ENCODE results near the gene GADD45G. TPM values are rescaled to one million over a fixed set of nuclear protein-coding genes. Genes with fewer than 3 reads are reported as not detected.

The GADD45G gene
- total RNA-seq, 1 experiment from 2014 or later, result 0.39 TPM

- DNase-seq (ENCODE audit: low spot score), result no peak
- H3K27ac ChIP-seq (ENCODE audit: low read depth, low read length, poor library complexity, severe bottlenecking), result no peak overlapping the region
- POLR2A ChIA-PET (ENCODE audit: low non-redundant PET), result no interaction called here
- CTCF ChIA-PET, result no interaction called here
- no TSS peak for BruUV-seq (replicated peaks)
- no peaks in the 10 kb centered on the region for H3K36me3 ChIP-seq (ENCODE audit: insufficient read depth, low read length, poor library complexity, severe bottlenecking)
- no peaks in the 10 kb centered on the region for H3K4me1 ChIP-seq (ENCODE audit: insufficient read depth, low read length, poor library complexity, severe bottlenecking)
- H3K9me3 ChIP-seq (ENCODE audit: low read depth, low read length, poor library complexity, severe bottlenecking), result no peaks in the 10 kb centered on the region
- H3K27me3 ChIP-seq (replicated peaks; ENCODE audit: insufficient read depth, low read depth, low read length, poor library complexity), result peaks cover 15% of the 10 kb centered on the region
- TF ChIP-seq CTCF (conservative IDR thresholded peaks at IDR 0.05; ENCODE audit: low read depth, low read length) (no peak), EZH2 (IDR thresholded peaks at IDR 0.05; ENCODE audit: borderline replicate concordance, low read depth, low read length, poor library complexity, severe bottlenecking) (no peak)
- H3K4me3 ChIP-seq (ENCODE audit: low read depth, low read length, poor library complexity, severe bottlenecking), result no peak overlapping the region
- intact Hi-C loops (cut with micrococcal nuclease; ENCODE audit: unreplicated experiment), result no loop called here
These were observed 24.9 kb upstream of the GADD45G start for GRCh38 chr9:89579741-89580385.

- H3K27ac ChIP-seq (ENCODE audit: low read depth, low read length, poor library complexity, severe bottlenecking), result no peak overlapping the region
- peaks cover 5% of the 10 kb centered on the region for H3K27me3 ChIP-seq (replicated peaks; ENCODE audit: insufficient read depth, low read depth, low read length, poor library complexity)
- intact Hi-C loops (cut with micrococcal nuclease; ENCODE audit: unreplicated experiment), result no loop called here
- no peaks in the 10 kb centered on the region for H3K9me3 ChIP-seq (ENCODE audit: low read depth, low read length, poor library complexity, severe bottlenecking)
- ChIA-PET CTCF (no interaction called here), POLR2A (ENCODE audit: low non-redundant PET) (no interaction called here)
- no peak for TF ChIP-seq EZH2 (IDR thresholded peaks at IDR 0.05; ENCODE audit: borderline replicate concordance, low read depth, low read length, poor library complexity, severe bottlenecking)
- no peak for DNase-seq (ENCODE audit: low spot score)
- H3K4me3 ChIP-seq (ENCODE audit: low read depth, low read length, poor library complexity, severe bottlenecking), result no peak overlapping the region
- H3K36me3 ChIP-seq (ENCODE audit: insufficient read depth, low read length, poor library complexity, severe bottlenecking), result no peaks in the 10 kb centered on the region
- H3K4me1 ChIP-seq (ENCODE audit: insufficient read depth, low read length, poor library complexity, severe bottlenecking), result no peaks in the 10 kb centered on the region
- no TSS peak for BruUV-seq (replicated peaks)
These were observed 18.5 kb upstream of the GADD45G start for GRCh38 chr9:89586311-89586710.

GRCh38 chr9:89588271-89588879 is 16.4 kb upstream of the GADD45G start:
- no peak for TF ChIP-seq CTCF (conservative IDR thresholded peaks at IDR 0.05; ENCODE audit: low read depth, low read length)
- no peak for TF ChIP-seq EZH2 (IDR thresholded peaks at IDR 0.05; ENCODE audit: borderline replicate concordance, low read depth, low read length, poor library complexity, severe bottlenecking)
- ChIA-PET POLR2A (ENCODE audit: low non-redundant PET) (no interaction called here), CTCF (no interaction called here)

More at GRCh38 chr9:89588271-89588879, 16.4 kb upstream of the GADD45G start:
- Histone ChIP-seq H3K27me3 (replicated peaks; ENCODE audit: insufficient read depth, low read depth, low read length, poor library complexity) (no peaks in the 10 kb centered on the region), H3K4me1 (ENCODE audit: insufficient read depth, low read length, poor library complexity, severe bottlenecking) (no peaks in the 10 kb centered on the region), H3K4me3 (ENCODE audit: low read depth, low read length, poor library complexity, severe bottlenecking) (no peak overlapping the region), H3K27ac (ENCODE audit: low read depth, low read length, poor library complexity, severe bottlenecking) (no peak overlapping the region), H3K9me3 (ENCODE audit: low read depth, low read length, poor library complexity, severe bottlenecking) (no peaks in the 10 kb centered on the region), H3K36me3 (ENCODE audit: insufficient read depth, low read length, poor library complexity, severe bottlenecking) (no peaks in the 10 kb centered on the region)
- intact Hi-C loops (cut with micrococcal nuclease; ENCODE audit: unreplicated experiment), result no loop called here
- no TSS peak for BruUV-seq (replicated peaks)
- DNase-seq (ENCODE audit: low spot score), result no peak

Data from A673 (cell line).